Measurements from ENCODE around the gene GDF11. TPM values are rescaled to one million over a fixed set of nuclear protein-coding genes. Genes with fewer than 3 reads are reported as not detected.

Gene GDF11
- total and polyA plus RNA-seq, 4 experiments from 2014 or later: 0.25 to 15.8 (median 8.4) TPM

DNA sequence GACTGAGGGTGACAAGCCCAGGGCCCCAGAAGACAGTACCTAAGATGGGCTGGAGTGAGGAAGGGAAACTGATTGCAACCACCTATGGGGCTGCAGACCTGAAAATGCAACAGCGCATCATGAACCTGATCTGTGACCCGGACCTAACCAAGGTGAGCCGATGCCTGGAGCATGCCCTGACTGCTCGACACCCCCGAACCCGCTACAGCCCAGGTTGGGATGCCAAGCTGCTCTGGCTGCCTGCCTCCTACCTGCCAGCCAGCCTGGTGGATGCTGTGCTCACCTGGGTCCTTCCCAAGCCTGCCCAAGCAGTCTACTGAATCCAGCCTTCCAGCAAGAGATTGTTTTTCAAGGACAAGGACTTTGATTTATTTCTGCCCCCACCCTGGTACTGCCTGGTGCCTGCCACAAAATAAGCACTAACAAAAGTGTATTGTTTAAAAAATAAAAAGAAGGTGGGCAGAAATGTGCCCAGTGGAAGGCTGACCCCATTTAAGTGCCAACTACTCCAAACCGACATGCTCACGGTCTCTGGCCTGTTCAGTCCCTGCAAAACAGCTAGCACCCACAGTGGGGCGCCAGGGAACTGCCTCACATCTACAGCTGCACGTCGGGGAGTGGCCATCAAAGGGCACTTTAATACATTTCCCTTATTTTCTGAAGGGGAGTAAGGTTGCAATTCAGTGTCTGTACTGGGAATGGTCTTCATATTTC, 18.5 kb upstream of the GDF11 start:
- peak; percentile 51 to 62 (median 60) for DNase-seq
- intact Hi-C loops (cut with micrococcal nuclease): loop anchor here (1.0 kb wide), 1 partner anchor 13 kb away; no protein-coding TSS in a partner anchor
- CTCF ChIA-PET (ENCODE audit: partially characterized antibody): interaction anchor here (0.8 to 4.8 kb wide), 9 partner anchors 8 to 316 kb away, joined by 3 to 61 read pairs (median 3); partner anchors contain the start of genes BLOC1S1 and ORMDL2
- peak overlapping the region; percentile 19 to 86 (median 79) for H3K27ac Mint-ChIP-seq
- H3K27me3 Mint-ChIP-seq: no peaks in the 10 kb centered on the region
- Histone ChIP-seq H3K4me1 (ENCODE audit: insufficient read depth, low read length) (peaks cover 25% of the 10 kb centered on the region), H3K27me3 (ENCODE audit: insufficient read depth, low read length) (no peaks in the 10 kb centered on the region), H3K9me3 (ENCODE audit: control insufficient read depth in 1 of 2, low read length in 2 of 2) (no peaks in the 10 kb centered on the region), H3K4me3 (ENCODE audit: low read length in 2 of 2) (no peak overlapping the region), H3K36me3 (ENCODE audit: insufficient read depth, low read length) (peaks cover 15% of the 10 kb centered on the region), H3K27ac (ENCODE audit: low read depth, low read length) (no peak overlapping the region)
- H3K36me3 Mint-ChIP-seq: peaks cover 4 to 22% of the 10 kb centered on the region in 2 donors
- POLR2A ChIA-PET (ENCODE audit: partially characterized antibody): interaction anchor here (0.9 to 3.8 kb wide), 6 partner anchors 9 to 249 kb away, joined by 3 to 27 read pairs (median 4); partner anchors contain the start of gene BLOC1S1
- H3K9me3 Mint-ChIP-seq: peaks cover 0 to under 1% (median 0%) of the 10 kb centered on the region in 8 donors
- peaks cover 21 to 49% (median 33%) of the 10 kb centered on the region in 4 donors for H3K4me1 Mint-ChIP-seq
- peak overlapping the region in 2 of 8 donors; percentile 13 to 27 for H3K4me3 Mint-ChIP-seq

DNA sequence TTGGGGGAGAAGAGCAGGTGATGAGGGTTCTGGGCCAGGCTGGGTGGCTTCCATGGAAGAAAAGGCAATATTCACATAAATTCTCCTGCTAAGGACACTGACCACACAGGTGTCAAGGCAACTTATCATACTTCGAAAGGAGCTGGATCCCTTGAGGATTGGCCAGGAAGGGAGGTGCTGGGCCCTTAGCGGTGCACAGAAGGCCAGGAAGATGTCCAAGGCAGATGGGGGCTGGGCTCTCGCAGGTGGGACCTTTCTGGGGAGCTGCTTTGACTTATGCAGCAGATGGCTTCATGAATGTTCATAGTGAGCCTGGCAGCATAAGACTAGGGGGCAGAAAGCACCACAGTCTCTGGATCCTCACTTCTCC, 18.0 kb upstream of the GDF11 start:
- no peak overlapping the region for H3K27ac ChIP-seq (ENCODE audit: low read depth, low read length)

DNA sequence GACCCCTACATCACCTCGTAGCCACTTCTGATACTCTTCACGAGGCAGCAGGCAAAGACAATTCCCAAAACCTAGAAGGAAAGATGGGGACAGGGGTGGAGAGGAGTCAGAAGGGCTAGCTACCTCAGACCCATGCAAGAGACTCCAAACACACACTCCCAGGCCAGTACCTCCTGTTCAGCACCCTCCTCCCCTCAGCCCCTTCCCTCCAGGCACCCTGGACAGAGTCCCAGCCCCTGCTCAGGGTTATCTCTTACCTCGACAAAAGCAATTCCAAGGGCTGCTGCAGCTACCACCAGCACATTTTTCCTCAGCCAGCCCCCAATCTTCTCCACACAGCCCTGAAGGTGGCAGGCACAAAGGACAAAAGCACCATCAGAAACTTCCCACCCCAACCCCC, 17.4 kb upstream of the GDF11 start:
- peaks cover 30 to 56% (median 42%) of the 10 kb centered on the region in 4 donors for H3K4me1 Mint-ChIP-seq
- peak overlapping the region in 5 of 7 donors; percentile 29 to 85 (median 82) for H3K27ac Mint-ChIP-seq
- DNase-seq: no peak
- Histone ChIP-seq H3K36me3 (ENCODE audit: insufficient read depth, low read length) (peaks cover 6% of the 10 kb centered on the region), H3K4me3 (ENCODE audit: low read length in 2 of 2) (no peak overlapping the region), H3K9me3 (ENCODE audit: control insufficient read depth in 1 of 2, low read length in 2 of 2) (no peaks in the 10 kb centered on the region), H3K4me1 (ENCODE audit: insufficient read depth, low read length) (peaks cover 32% of the 10 kb centered on the region), H3K27me3 (ENCODE audit: insufficient read depth, low read length) (no peaks in the 10 kb centered on the region), H3K27ac (ENCODE audit: low read depth, low read length) (no peak overlapping the region)
- POLR2A ChIA-PET (ENCODE audit: partially characterized antibody): interaction anchor here (0.9 to 3.8 kb wide), 6 partner anchors 8 to 248 kb away, joined by 3 to 27 read pairs (median 4); partner anchors contain the start of gene BLOC1S1
- CTCF ChIA-PET (ENCODE audit: partially characterized antibody): interaction anchor here (0.8 to 4.8 kb wide), 7 partner anchors 9 to 271 kb away, joined by 3 to 61 read pairs (median 3); partner anchors contain the start of gene BLOC1S1
- intact Hi-C loops (cut with micrococcal nuclease): no loop called here
- H3K4me3 Mint-ChIP-seq: peak overlapping the region in 2 of 8 donors; percentile 39 to 61
- no peaks in the 10 kb centered on the region for H3K27me3 Mint-ChIP-seq
- peaks cover 0 to 1% (median 0%) of the 10 kb centered on the region in 8 donors for H3K9me3 Mint-ChIP-seq
- H3K36me3 Mint-ChIP-seq: peaks cover 4 to 20% of the 10 kb centered on the region in 2 donors

More for the DNA sequence above, 18.0 kb upstream of the GDF11 start:
- peaks cover 0 to 1% (median 0%) of the 10 kb centered on the region in 8 donors for H3K9me3 Mint-ChIP-seq
- peaks cover 24 to 54% (median 38%) of the 10 kb centered on the region in 4 donors for H3K4me1 Mint-ChIP-seq
- intact Hi-C loops (cut with micrococcal nuclease): loop anchor here (1.0 kb wide), 1 partner anchor 12 kb away; no protein-coding TSS in a partner anchor
- ChIA-PET CTCF (ENCODE audit: partially characterized antibody) (interaction anchor here (0.8 to 4.8 kb wide), 9 partner anchors 9 to 316 kb away, joined by 3 to 61 read pairs (median 3); partner anchors contain the start of genes BLOC1S1 and ORMDL2), POLR2A (ENCODE audit: partially characterized antibody) (interaction anchor here (0.9 to 3.8 kb wide), 6 partner anchors 9 to 249 kb away, joined by 3 to 27 read pairs (median 4); partner anchors contain the start of gene BLOC1S1)
- Histone ChIP-seq H3K4me3 (ENCODE audit: low read length in 2 of 2) (no peak overlapping the region), H3K36me3 (ENCODE audit: insufficient read depth, low read length) (peaks cover 12% of the 10 kb centered on the region), H3K4me1 (ENCODE audit: insufficient read depth, low read length) (peaks cover 30% of the 10 kb centered on the region), H3K9me3 (ENCODE audit: control insufficient read depth in 1 of 2, low read length in 2 of 2) (no peaks in the 10 kb centered on the region), H3K27me3 (ENCODE audit: insufficient read depth, low read length) (no peaks in the 10 kb centered on the region)
- H3K36me3 Mint-ChIP-seq: peaks cover 4 to 23% of the 10 kb centered on the region in 2 donors
- no peaks in the 10 kb centered on the region for H3K27me3 Mint-ChIP-seq
- no peak for DNase-seq
- peak overlapping the region in 2 of 8 donors; percentile 27 to 61 for H3K4me3 Mint-ChIP-seq
- H3K27ac Mint-ChIP-seq: peak overlapping the region; percentile 19 to 86 (median 79)

DNA sequence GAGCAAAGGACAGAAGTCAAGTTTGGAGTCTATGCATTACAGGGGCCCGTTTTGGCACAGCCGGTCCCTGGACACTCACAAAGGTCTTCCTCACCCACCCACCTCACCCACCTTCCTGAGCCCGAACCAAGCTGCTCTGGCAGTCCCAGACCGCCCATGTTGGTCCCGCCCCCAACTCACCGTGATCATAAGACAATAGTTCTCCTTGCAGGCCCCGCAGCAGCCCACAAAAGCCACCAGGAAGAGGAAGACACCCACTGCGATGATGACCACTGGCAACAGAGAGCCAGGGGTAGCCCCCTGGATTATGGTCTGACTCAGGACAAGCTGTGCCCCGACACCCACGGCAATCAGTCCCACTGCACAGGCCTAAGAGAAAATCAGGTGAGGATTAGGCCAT, 16.0 kb upstream of the GDF11 start:
- Histone ChIP-seq H3K9me3 (ENCODE audit: control insufficient read depth in 1 of 2, low read length in 2 of 2) (no peaks in the 10 kb centered on the region), H3K27me3 (ENCODE audit: insufficient read depth, low read length) (no peaks in the 10 kb centered on the region), H3K27ac (ENCODE audit: low read depth, low read length) (peak overlapping the region; percentile 60), H3K36me3 (ENCODE audit: insufficient read depth, low read length) (no peaks in the 10 kb centered on the region), H3K4me1 (ENCODE audit: insufficient read depth, low read length) (peaks cover 28% of the 10 kb centered on the region), H3K4me3 (ENCODE audit: low read length in 2 of 2) (no peak overlapping the region)
- Mint-ChIP-seq H3K36me3 (peaks cover 4 to 18% of the 10 kb centered on the region in 2 donors), H3K9me3 (peaks cover 0 to 1% (median 0%) of the 10 kb centered on the region in 8 donors), H3K27ac (peak overlapping the region; percentile 80 to 93 (median 88)), H3K4me3 (peak overlapping the region; percentile 69 to 87 (median 84)), H3K4me1 (peaks cover 32 to 52% (median 42%) of the 10 kb centered on the region in 4 donors), H3K27me3 (no peaks in the 10 kb centered on the region)
- POLR2A ChIA-PET (ENCODE audit: partially characterized antibody): interaction anchor here (1.3 to 3.5 kb wide), 3 partner anchors 8 to 11 kb away, joined by 3 to 42 read pairs (median 5); partner anchors contain the start of gene BLOC1S1
- intact Hi-C loops (cut with micrococcal nuclease): no loop called here
- CTCF ChIA-PET (ENCODE audit: partially characterized antibody): interaction anchor here (4.7 kb wide), 1 partner anchor 12 kb away, joined by 57 read pairs; no protein-coding TSS in a partner anchor
- DNase-seq: no peak

DNA sequence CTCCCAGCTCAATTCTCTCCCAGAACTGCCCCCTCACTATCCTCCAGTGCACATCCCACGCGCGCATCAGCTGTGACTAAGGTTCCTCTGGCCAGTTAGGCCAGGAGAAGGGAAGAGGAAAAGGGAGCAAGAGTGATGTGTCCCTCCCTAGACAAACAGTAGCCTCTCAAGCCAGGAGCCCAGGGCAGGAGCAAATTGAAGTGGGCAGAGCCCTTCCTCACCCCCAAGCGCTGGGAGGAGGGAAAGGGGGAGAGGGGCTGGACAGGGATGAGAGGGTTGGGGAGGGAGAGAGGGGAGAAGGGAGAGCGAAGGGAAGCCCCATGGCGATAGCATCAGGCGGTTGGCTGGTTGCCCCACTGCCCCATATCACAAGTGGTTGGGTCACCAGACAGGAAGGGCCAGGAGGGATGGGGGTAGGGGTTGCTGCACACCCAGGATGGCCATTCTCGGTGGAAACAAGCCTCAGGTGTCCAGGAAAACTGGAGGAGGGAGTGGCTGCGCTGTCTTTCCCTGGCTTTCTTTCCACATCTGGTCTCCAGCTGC, 15.2 kb upstream of the GDF11 start:
- peaks cover 28% of the 10 kb centered on the region for H3K4me1 ChIP-seq (ENCODE audit: insufficient read depth, low read length)
- H3K9me3 ChIP-seq (ENCODE audit: control insufficient read depth in 1 of 2, low read length in 2 of 2): no peaks in the 10 kb centered on the region
- intact Hi-C loops (cut with micrococcal nuclease): no loop called here
- Mint-ChIP-seq H3K27ac (peak overlapping the region; percentile 80 to 93 (median 88)), H3K9me3 (peaks cover 0 to 1% (median 0%) of the 10 kb centered on the region in 8 donors), H3K36me3 (peaks cover 4 to 18% of the 10 kb centered on the region in 2 donors), H3K27me3 (no peaks in the 10 kb centered on the region), H3K4me3 (peak overlapping the region; percentile 69 to 87 (median 84)), H3K4me1 (peaks cover 33 to 52% (median 42%) of the 10 kb centered on the region in 4 donors)
- DNase-seq: no peak
- ChIA-PET CTCF (ENCODE audit: partially characterized antibody) (interaction anchor here (4.7 kb wide), 1 partner anchor 12 kb away, joined by 57 read pairs; no protein-coding TSS in a partner anchor), POLR2A (ENCODE audit: partially characterized antibody) (interaction anchor here (1.3 to 3.5 kb wide), 3 partner anchors 8 to 11 kb away, joined by 3 to 42 read pairs (median 5); partner anchors contain the start of gene BLOC1S1)
- H3K4me3 ChIP-seq (ENCODE audit: low read length in 2 of 2): peak overlapping the region in 1 of 2 donors; percentile 86
- H3K36me3 ChIP-seq (ENCODE audit: insufficient read depth, low read length): no peaks in the 10 kb centered on the region
- no peaks in the 10 kb centered on the region for H3K27me3 ChIP-seq (ENCODE audit: insufficient read depth, low read length)
- H3K27ac ChIP-seq (ENCODE audit: low read depth, low read length): peak overlapping the region; percentile 60

DNA sequence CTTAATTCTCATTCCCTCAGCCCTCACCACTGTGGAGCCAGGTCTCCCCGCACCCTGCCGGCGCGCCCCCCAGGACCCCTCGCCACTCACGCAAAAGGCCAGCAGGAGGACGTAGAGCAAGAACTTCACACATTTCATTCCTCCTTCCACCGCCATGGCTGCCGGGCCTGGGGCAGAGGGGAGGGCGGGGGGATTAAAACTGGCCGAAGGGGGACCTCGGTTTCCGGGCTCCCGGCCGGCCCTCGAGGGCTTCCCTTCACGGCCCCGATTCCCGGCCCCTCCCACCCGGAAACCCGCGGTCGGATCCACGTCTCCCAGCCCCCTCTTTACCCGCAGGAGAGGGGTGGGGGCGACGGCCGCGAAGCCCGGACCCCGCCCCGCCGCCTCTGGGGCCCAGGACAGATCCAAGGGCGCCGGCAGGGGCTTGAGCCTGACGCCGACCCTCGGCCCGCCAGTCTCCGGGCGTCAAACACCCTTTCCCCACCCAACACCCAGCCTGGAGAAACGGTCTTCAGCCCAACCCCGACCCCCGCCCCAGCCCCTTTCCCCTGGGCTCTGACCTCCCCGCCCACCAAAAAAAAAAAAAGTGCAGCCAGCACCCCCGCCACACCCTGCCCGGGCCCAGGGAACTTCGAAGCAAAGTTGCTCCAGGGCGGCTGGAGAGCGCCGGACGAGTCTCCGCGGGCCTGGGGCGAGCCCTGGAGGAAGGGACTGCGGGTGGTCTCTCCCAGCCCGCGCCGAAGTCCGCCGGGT, 14.6 kb upstream of the GDF11 start:
- H3K4me3 ChIP-seq (ENCODE audit: low read length in 2 of 2): peak overlapping the region in 1 of 2 donors; percentile 86
- no peaks in the 10 kb centered on the region for H3K36me3 ChIP-seq (ENCODE audit: insufficient read depth, low read length)
- Mint-ChIP-seq H3K4me3 (peak overlapping the region; percentile 69 to 87 (median 84)), H3K27me3 (no peaks in the 10 kb centered on the region), H3K4me1 (peaks cover 33 to 52% (median 42%) of the 10 kb centered on the region in 4 donors), H3K27ac (peak overlapping the region; percentile 70 to 93 (median 88)), H3K36me3 (peaks cover 4 to 18% of the 10 kb centered on the region in 2 donors), H3K9me3 (peaks cover 0 to 1% (median 0%) of the 10 kb centered on the region in 8 donors)
- H3K27me3 ChIP-seq (ENCODE audit: insufficient read depth, low read length): no peaks in the 10 kb centered on the region
- H3K9me3 ChIP-seq (ENCODE audit: control insufficient read depth in 1 of 2, low read length in 2 of 2): no peaks in the 10 kb centered on the region
- POLR2A ChIA-PET (ENCODE audit: partially characterized antibody): interaction anchor here (0.8 to 3.5 kb wide), 11 partner anchors 9 to 493 kb away, joined by 3 to 42 read pairs (median 5); partner anchors contain the start of genes BLOC1S1, GDF11, PYM1 and RDH5
- CTCF ChIA-PET (ENCODE audit: partially characterized antibody): interaction anchor here (0.8 to 4.7 kb wide), 3 partner anchors 11 to 211 kb away, joined by 3 to 57 read pairs (median 9); partner anchors contain the start of gene BLOC1S1
- intact Hi-C loops (cut with micrococcal nuclease): no loop called here
- H3K27ac ChIP-seq (ENCODE audit: low read depth, low read length): peak overlapping the region; percentile 60
- no peak for DNase-seq
- H3K4me1 ChIP-seq (ENCODE audit: insufficient read depth, low read length): peaks cover 28% of the 10 kb centered on the region
